SU-DHL-6 (cell line): ENCODE data around the gene MAGEB17.

Experiments used
- EZH2phosphoT487 ChIP-seq: fragments of 200-600 bp; sonication (generic), shearing (Covaris generic); conservative IDR thresholded peaks from 2 replicates; pipeline ENCODE4 v1.6.1; 2018; ENCODE audit warnings: mild to moderate bottlenecking, antibody characterized with exemption, low read length, moderate library complexity, mixed read lengths
- TF ChIP-seq, protein P1 (sequence below): fragments of 200-600 bp; sonication (generic); IDR thresholded peaks from one replicate; pipeline ENCODE4 v1.5.1; 2017; ENCODE audit warnings: antibody characterized with exemption, mild to moderate bottlenecking, low read length, moderate library complexity; ENCODE audit not compliant: insufficient read depth, poor library complexity, severe bottlenecking

DNA sequence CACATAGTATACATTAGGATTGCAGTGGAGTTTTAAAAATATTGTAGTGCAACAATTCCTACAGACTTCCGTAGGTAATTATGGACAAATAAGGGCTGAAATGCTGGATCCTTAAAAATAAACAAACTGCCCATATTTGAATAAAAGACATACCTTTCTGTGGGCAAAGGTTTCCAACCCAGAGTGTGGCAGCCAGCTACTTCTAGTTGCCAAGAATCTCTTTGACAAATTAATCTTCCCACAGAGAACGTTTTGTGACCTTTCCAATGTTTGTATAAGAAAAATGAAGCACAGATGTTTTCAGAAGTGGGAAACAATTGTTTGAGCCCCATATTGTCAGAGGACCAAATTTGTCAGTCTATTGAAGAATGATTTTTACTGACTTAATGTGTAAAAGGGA, 22.9 kb upstream of the MAGEB17 start:
- TF ChIP-seq, protein P1, sequence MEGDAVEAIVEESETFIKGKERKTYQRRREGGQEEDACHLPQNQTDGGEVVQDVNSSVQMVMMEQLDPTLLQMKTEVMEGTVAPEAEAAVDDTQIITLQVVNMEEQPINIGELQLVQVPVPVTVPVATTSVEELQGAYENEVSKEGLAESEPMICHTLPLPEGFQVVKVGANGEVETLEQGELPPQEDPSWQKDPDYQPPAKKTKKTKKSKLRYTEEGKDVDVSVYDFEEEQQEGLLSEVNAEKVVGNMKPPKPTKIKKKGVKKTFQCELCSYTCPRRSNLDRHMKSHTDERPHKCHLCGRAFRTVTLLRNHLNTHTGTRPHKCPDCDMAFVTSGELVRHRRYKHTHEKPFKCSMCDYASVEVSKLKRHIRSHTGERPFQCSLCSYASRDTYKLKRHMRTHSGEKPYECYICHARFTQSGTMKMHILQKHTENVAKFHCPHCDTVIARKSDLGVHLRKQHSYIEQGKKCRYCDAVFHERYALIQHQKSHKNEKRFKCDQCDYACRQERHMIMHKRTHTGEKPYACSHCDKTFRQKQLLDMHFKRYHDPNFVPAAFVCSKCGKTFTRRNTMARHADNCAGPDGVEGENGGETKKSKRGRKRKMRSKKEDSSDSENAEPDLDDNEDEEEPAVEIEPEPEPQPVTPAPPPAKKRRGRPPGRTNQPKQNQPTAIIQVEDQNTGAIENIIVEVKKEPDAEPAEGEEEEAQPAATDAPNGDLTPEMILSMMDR: no peak
- no peak for TF ChIP-seq EZH2phosphoT487
